WTC11 (cell line): ENCODE measurements around the gene OBP2B. TPM values are rescaled to one million over a fixed set of nuclear protein-coding genes. Genes with fewer than 3 reads are reported as not detected.
"Not testable (repeated sequence)": the region's sequence is repeated elsewhere in the genome, so short reads cannot be mapped to it uniquely, and the experiment has no call there.

Experiments
- ATAC-seq: fragments of 200-7000 bp; cut with Tn5 transposase; 2 replicates; pipeline ENCODE4 v1.10.0; 2021; ENCODE audit warnings: mild to moderate bottlenecking, moderate library complexity
- CTCF ChIA-PET: fragments of 300-600 bp; sonication (Branson Sonifier 250); formaldehyde crosslinking; loops from one replicate; lab custom pipeline; 2021; ENCODE audit warnings: antibody characterized with exemption; lab: Charles Lee
- POLR2A ChIA-PET: fragments of 350-600 bp; sonication (Branson Sonifier 250); formaldehyde crosslinking; loops from one replicate; lab custom pipeline; 2021; ENCODE audit warnings: antibody characterized with exemption; lab: Charles Lee
- DNase-seq: peaks from one replicate; pipeline ENCODE4 v3.0.0; 2021; ENCODE audit warnings: low spot score
- H3K27ac Mint-ChIP-seq: 2 replicates; pipeline ENCODE4 v1.8.0; 2021; ENCODE audit warnings: mixed read lengths
- H3K27me3 Mint-ChIP-seq: 2 replicates; pipeline ENCODE4 v1.8.0; 2021; ENCODE audit warnings: low read depth, mild to moderate bottlenecking, moderate library complexity, mixed read lengths
- H3K36me3 Mint-ChIP-seq: 2 replicates; pipeline ENCODE4 v1.8.0; 2021; ENCODE audit warnings: mixed read lengths
- H3K4me1 Mint-ChIP-seq: 2 replicates; pipeline ENCODE4 v1.8.0; 2022; ENCODE audit warnings: mixed read lengths
- H3K4me3 Mint-ChIP-seq: 2 replicates; pipeline ENCODE4 v1.8.0; 2021; ENCODE audit warnings: mild to moderate bottlenecking, moderate library complexity, mixed read lengths
- H3K9me3 Mint-ChIP-seq: 2 replicates; pipeline ENCODE4 v1.8.0; 2021; ENCODE audit warnings: mixed read lengths
- ATF2 ChIP-seq: sonication (generic); formaldehyde crosslinking; IDR thresholded peaks from 2 replicates; pipeline ENCODE4 v1.8.1; 2022; ENCODE audit warnings: low read depth, missing genetic modification reagents, borderline replicate concordance
- IRF1 ChIP-seq: sonication (generic); formaldehyde crosslinking; IDR thresholded peaks from 2 replicates; pipeline ENCODE4 v1.8.0; 2023; ENCODE audit warnings: missing genetic modification reagents
- TCF7 ChIP-seq: sonication (generic); formaldehyde crosslinking; IDR thresholded peaks from 2 replicates; pipeline ENCODE4 v1.8.0; 2022; ENCODE audit warnings: mild to moderate bottlenecking, low read depth, missing genetic modification reagents, moderate library complexity
- total RNA-seq: library from RNA; stranded (reverse); gene quantifications from 3 replicates; pipeline ENCODE4 v1.2.3, GENCODE V29; 2021
- TF ChIP-seq, protein P1 (sequence below): sonication (generic); formaldehyde crosslinking; IDR thresholded peaks from 2 replicates; pipeline ENCODE4 v1.8.0; 2022; ENCODE audit warnings: mild to moderate bottlenecking, missing genetic modification reagents
- TF ChIP-seq, protein P2 (sequence below): sonication (generic); formaldehyde crosslinking; IDR thresholded peaks from 2 replicates; pipeline ENCODE4 v1.8.0; 2023; ENCODE audit warnings: missing genetic modification reagents, mild to moderate bottlenecking, borderline replicate concordance
- TF ChIP-seq, protein P3 (sequence below): sonication (generic); formaldehyde crosslinking; conservative IDR thresholded peaks from 2 replicates; pipeline ENCODE4 v1.8.1; 2023; ENCODE audit warnings: mild to moderate bottlenecking, low read depth, missing genetic modification reagents, moderate library complexity

OBP2B gene
- total RNA-seq, 1 experiment from 2014 or later: not detected

GRCh38 chr9:133224762-133225161, 15.7 kb upstream of the OBP2B start (continued):
- TF ChIP-seq, protein P1, sequence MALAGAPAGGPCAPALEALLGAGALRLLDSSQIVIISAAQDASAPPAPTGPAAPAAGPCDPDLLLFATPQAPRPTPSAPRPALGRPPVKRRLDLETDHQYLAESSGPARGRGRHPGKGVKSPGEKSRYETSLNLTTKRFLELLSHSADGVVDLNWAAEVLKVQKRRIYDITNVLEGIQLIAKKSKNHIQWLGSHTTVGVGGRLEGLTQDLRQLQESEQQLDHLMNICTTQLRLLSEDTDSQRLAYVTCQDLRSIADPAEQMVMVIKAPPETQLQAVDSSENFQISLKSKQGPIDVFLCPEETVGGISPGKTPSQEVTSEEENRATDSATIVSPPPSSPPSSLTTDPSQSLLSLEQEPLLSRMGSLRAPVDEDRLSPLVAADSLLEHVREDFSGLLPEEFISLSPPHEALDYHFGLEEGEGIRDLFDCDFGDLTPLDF (CRISPR knock-in tag): no peak
- TF ChIP-seq TCF7 (CRISPR knock-in tag) (no peak), ATF2 (CRISPR knock-in tag) (no peak), IRF1 (CRISPR knock-in tag) (no peak)
- TF ChIP-seq, protein P2, sequence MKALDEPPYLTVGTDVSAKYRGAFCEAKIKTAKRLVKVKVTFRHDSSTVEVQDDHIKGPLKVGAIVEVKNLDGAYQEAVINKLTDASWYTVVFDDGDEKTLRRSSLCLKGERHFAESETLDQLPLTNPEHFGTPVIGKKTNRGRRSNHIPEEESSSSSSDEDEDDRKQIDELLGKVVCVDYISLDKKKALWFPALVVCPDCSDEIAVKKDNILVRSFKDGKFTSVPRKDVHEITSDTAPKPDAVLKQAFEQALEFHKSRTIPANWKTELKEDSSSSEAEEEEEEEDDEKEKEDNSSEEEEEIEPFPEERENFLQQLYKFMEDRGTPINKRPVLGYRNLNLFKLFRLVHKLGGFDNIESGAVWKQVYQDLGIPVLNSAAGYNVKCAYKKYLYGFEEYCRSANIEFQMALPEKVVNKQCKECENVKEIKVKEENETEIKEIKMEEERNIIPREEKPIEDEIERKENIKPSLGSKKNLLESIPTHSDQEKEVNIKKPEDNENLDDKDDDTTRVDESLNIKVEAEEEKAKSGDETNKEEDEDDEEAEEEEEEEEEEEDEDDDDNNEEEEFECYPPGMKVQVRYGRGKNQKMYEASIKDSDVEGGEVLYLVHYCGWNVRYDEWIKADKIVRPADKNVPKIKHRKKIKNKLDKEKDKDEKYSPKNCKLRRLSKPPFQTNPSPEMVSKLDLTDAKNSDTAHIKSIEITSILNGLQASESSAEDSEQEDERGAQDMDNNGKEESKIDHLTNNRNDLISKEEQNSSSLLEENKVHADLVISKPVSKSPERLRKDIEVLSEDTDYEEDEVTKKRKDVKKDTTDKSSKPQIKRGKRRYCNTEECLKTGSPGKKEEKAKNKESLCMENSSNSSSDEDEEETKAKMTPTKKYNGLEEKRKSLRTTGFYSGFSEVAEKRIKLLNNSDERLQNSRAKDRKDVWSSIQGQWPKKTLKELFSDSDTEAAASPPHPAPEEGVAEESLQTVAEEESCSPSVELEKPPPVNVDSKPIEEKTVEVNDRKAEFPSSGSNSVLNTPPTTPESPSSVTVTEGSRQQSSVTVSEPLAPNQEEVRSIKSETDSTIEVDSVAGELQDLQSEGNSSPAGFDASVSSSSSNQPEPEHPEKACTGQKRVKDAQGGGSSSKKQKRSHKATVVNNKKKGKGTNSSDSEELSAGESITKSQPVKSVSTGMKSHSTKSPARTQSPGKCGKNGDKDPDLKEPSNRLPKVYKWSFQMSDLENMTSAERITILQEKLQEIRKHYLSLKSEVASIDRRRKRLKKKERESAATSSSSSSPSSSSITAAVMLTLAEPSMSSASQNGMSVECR (CRISPR knock-in tag): no peak
- TF ChIP-seq, protein P3, sequence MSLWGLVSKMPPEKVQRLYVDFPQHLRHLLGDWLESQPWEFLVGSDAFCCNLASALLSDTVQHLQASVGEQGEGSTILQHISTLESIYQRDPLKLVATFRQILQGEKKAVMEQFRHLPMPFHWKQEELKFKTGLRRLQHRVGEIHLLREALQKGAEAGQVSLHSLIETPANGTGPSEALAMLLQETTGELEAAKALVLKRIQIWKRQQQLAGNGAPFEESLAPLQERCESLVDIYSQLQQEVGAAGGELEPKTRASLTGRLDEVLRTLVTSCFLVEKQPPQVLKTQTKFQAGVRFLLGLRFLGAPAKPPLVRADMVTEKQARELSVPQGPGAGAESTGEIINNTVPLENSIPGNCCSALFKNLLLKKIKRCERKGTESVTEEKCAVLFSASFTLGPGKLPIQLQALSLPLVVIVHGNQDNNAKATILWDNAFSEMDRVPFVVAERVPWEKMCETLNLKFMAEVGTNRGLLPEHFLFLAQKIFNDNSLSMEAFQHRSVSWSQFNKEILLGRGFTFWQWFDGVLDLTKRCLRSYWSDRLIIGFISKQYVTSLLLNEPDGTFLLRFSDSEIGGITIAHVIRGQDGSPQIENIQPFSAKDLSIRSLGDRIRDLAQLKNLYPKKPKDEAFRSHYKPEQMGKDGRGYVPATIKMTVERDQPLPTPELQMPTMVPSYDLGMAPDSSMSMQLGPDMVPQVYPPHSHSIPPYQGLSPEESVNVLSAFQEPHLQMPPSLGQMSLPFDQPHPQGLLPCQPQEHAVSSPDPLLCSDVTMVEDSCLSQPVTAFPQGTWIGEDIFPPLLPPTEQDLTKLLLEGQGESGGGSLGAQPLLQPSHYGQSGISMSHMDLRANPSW (CRISPR knock-in tag): no peak
- TF ChIP-seq, all 79 proteins: peak for 0

DNA sequence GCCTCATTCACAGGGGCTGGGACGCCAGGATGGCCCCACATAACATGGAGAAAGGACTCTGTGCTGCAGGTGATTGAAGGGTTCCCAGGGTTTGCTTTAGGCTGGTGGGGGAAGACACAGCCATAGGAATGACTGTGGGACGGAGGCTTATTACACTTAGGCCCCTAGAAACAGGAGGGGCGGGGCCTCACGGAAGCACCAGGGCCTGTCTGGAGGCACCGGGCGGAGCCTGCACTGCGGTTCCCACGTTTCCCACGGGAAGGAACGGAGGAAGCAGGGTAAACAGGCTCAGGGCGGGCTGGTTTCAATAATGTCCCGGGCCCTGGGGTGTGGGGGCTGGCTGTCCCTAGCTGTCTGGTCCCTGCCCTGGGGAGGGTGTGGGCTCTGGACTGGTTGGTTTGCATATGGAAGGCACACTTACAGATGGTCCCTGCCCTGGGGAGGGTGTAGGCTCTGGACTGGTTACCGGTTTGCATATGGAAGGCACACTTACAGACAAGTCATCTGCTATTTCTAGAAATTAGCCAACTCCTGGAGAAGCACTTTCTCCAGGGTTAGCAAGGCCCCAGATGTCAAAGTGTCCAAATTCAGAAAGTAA, 14.2 kb upstream of the OBP2B start:
- H3K4me3 Mint-ChIP-seq, H3K36me3 Mint-ChIP-seq, POLR2A ChIA-PET, H3K27ac Mint-ChIP-seq, H3K4me1 Mint-ChIP-seq, H3K9me3 Mint-ChIP-seq: not testable (repeated sequence)
- peaks cover 43% of the 10 kb centered on the region for H3K27me3 Mint-ChIP-seq
- ATAC-seq: peak; percentile 80
- peak; percentile 56 for DNase-seq
- CTCF ChIA-PET: interaction anchor here (6.0 kb wide), 1 partner anchor 36 kb away, joined by 27 read pairs; no protein-coding TSS in a partner anchor

DNA sequence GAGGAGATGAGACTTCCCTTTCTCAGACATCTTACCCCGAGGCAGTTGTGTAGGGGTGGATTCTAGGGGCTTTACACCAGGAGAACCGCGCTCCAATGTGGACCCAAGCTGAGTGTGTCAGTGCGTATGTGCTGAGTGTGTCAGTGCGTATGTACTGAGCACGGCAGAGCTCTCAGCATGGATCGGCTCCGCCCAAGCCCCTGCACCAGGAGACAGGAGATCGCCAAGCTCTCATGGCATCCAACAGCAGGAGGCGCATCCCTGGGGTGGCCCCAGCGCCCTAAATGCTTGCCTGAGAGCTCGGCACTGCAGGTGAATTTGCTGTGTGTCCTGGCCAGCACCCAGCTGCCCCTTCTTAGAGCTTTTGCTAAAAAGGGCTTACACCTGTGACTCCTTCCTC, 12.9 kb upstream of the OBP2B start:
- DNase-seq, POLR2A ChIA-PET, H3K4me1 Mint-ChIP-seq, H3K4me3 Mint-ChIP-seq, ATAC-seq, H3K36me3 Mint-ChIP-seq, H3K9me3 Mint-ChIP-seq, H3K27ac Mint-ChIP-seq: not testable (repeated sequence)
- peaks cover 55% of the 10 kb centered on the region for H3K27me3 Mint-ChIP-seq
- CTCF ChIA-PET: interaction anchor here (6.0 kb wide), 1 partner anchor 35 kb away, joined by 27 read pairs; no protein-coding TSS in a partner anchor
